ENCODE measurements around the gene CHD5.

DNA sequence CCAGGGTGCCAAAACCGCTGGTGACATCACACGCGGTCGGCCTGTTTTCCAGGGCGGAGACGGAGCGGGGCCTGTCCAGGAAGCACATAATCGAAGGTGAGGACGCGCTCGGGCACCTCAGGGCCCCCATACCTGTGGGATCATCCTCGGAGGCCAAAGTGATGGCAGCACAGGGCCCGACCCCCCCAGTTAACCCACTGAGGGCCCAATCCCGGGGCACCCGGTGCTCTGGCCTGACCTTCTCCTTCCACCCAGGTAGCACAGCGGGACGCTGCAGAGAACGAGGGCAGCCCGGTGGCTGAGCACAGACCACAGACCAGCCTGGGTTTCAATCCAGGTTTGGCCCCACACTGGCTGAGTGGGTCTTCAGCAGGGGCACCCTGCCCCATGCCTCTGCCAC lies 91.2 kb downstream of the CHD5 start:
- TF ChIP-seq BACH2 (CRISPR knock-in tag; IDR thresholded peaks at IDR 0.05; ENCODE audit: borderline replicate concordance), result no peak
- no peak for TF ChIP-seq ZFP3 (CRISPR knock-in tag; IDR thresholded peaks at IDR 0.05)
- TF ChIP-seq ISL1 (CRISPR knock-in tag; IDR thresholded peaks at IDR 0.05), result no peak
- TF ChIP-seq ZC3H10 (CRISPR knock-in tag; IDR thresholded peaks at IDR 0.05), result no peak
- no peak for TF ChIP-seq ARNTL (CRISPR knock-in tag; IDR thresholded peaks at IDR 0.05; ENCODE audit: borderline replicate concordance, low read depth)
- TF ChIP-seq, protein P1, sequence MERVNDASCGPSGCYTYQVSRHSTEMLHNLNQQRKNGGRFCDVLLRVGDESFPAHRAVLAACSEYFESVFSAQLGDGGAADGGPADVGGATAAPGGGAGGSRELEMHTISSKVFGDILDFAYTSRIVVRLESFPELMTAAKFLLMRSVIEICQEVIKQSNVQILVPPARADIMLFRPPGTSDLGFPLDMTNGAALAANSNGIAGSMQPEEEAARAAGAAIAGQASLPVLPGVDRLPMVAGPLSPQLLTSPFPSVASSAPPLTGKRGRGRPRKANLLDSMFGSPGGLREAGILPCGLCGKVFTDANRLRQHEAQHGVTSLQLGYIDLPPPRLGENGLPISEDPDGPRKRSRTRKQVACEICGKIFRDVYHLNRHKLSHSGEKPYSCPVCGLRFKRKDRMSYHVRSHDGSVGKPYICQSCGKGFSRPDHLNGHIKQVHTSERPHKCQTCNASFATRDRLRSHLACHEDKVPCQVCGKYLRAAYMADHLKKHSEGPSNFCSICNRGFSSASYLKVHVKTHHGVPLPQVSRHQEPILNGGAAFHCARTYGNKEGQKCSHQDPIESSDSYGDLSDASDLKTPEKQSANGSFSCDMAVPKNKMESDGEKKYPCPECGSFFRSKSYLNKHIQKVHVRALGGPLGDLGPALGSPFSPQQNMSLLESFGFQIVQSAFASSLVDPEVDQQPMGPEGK (CRISPR knock-in tag; IDR thresholded peaks at IDR 0.05; ENCODE audit: borderline replicate concordance), result no peak
- TF ChIP-seq, protein P2, sequence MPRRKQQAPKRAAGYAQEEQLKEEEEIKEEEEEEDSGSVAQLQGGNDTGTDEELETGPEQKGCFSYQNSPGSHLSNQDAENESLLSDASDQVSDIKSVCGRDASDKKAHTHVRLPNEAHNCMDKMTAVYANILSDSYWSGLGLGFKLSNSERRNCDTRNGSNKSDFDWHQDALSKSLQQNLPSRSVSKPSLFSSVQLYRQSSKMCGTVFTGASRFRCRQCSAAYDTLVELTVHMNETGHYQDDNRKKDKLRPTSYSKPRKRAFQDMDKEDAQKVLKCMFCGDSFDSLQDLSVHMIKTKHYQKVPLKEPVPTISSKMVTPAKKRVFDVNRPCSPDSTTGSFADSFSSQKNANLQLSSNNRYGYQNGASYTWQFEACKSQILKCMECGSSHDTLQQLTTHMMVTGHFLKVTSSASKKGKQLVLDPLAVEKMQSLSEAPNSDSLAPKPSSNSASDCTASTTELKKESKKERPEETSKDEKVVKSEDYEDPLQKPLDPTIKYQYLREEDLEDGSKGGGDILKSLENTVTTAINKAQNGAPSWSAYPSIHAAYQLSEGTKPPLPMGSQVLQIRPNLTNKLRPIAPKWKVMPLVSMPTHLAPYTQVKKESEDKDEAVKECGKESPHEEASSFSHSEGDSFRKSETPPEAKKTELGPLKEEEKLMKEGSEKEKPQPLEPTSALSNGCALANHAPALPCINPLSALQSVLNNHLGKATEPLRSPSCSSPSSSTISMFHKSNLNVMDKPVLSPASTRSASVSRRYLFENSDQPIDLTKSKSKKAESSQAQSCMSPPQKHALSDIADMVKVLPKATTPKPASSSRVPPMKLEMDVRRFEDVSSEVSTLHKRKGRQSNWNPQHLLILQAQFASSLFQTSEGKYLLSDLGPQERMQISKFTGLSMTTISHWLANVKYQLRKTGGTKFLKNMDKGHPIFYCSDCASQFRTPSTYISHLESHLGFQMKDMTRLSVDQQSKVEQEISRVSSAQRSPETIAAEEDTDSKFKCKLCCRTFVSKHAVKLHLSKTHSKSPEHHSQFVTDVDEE (CRISPR knock-in tag; IDR thresholded peaks at IDR 0.05), result no peak

All from SK-N-SH treated with all-trans-retinoic acid at 6 μM for 48 hours (cell line).